NCI-H2107 (cell line): ENCODE measurements around the gene NECAB2.
"Not testable (repeated sequence)": the region's sequence is repeated elsewhere in the genome, so short reads cannot be mapped to it uniquely, and the experiment has no call there.

Experiments
- DNase-seq: peaks from one replicate; lab custom pipeline; 2025; lab: John Stamatoyannopoulos, UW

Gene NECAB2

GRCh38 chr16:83936581-83937165 lies 31.4 kb upstream of the NECAB2 start:
- no peak for DNase-seq

GRCh38 chr16:83937267-83937666 lies 30.8 kb upstream of the NECAB2 start:
- DNase-seq, result no peak

GRCh38 chr16:83937922-83938885 lies 29.8 kb upstream of the NECAB2 start:
- no peak for DNase-seq

DNA sequence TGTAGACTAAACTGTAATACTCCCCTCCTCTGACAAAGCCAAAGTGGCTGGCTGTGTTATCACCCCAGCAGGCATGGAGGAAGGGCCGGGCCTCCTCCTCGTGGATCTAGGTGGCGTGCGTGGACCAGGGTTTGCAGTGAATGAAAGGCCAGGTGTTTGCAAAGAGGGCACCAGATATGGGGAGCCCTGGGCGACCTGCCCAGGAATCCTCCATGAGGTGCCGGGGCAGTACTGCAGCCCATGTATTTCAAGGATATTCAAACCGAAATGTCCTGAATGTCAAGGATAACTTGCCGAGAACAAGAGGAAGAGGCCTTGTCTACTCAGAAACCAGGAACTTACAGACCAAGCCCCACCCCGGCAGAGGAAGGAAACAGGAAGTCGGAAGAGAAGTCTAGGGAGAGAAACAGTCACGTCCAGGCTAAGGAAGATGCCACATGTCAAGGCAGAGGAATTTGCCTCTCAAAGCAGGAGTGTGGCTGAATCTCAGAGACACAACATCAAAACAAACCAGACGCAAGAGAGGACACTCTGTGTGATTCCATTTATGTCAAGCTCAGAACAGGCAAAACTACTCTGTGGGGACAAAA lies 28.7 kb upstream of the NECAB2 start:
- no peak for DNase-seq

GRCh38 chr16:83940119-83940518 lies 27.9 kb upstream of the NECAB2 start:
- no peak for DNase-seq

- DNase-seq, result peak; percentile 21
These were observed 27.2 kb upstream of the NECAB2 start for GRCh38 chr16:83940630-83941378.

GRCh38 chr16:83941546-83941945 lies 26.5 kb upstream of the NECAB2 start:
- not testable (repeated sequence) for DNase-seq

GRCh38 chr16:83942074-83942473 lies 26.0 kb upstream of the NECAB2 start:
- no peak for DNase-seq

- DNase-seq, result no peak
These were observed 25.1 kb upstream of the NECAB2 start for GRCh38 chr16:83942815-83943515.

GRCh38 chr16:83943516-83944050 lies 24.5 kb upstream of the NECAB2 start:
- no peak for DNase-seq

- no peak for DNase-seq
These were observed 22.5 kb upstream of the NECAB2 start for GRCh38 chr16:83945587-83945986.

GRCh38 chr16:83946154-83946780 lies 21.8 kb upstream of the NECAB2 start:
- no peak for DNase-seq

DNA sequence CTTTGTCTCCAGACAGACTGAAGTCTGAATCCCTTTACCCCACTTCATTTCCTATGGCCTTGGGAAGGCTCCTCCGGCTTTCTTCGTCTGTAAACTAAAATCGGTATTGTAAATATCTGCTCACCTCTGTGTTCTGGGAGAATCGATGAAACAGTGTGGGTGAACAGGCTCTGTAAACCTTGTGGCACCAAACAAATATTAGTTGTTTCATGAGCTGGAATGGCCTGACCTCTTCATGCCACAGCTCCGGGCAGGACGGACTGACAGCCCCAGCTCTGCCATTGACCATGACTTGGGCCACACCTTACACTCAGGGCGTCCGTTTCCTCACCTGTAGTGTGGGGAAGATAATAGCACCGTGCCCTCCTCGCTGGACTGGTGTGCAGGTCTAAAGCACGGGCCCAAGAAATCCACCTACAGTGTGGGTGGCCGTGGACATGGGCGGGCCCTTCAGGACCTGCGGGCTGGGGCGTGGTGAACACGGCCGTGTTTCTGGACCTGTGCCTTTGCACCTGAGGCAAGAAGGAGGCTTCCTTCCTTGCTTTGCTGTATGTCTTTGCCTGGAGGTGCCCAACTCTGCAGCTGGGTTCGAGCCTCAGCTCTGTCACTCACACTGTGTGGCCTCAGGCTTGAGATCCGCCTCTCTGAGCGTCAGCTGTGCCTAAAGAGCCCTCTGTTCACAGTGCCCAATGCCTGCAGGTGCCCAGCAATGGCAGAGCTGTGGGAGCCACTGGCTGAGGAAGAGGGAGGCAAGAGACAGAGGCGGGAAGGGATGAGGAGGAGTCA lies 21.1 kb upstream of the NECAB2 start:
- DNase-seq, result no peak

DNA sequence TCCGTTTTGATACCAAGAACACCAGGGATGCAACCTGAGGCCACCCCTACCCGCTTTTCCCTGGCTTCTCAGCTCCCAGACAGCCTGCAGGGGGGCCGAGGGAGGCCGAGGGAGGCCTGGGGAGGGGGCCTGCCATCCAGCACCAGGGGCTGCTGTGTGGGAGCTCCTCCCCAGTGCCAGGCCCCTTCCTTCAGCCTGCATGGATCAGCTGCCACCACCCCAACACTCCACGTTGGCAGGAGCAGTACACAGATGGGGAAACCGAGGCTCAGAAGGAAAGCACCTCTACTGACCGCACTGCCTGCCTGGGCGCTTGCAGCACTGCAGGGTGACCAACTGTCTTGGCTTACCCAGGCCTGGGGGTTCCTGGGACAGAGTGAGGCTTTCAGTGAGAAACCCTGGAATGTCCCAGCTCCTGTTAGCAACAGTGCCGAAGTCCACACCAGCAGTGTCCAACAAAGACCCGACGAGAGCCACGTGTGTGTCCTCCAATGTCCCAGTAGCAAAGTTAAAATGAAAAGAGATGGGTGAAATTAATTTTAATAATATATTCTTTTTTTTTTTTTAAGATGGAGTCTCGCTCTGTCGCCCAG lies 20.3 kb upstream of the NECAB2 start:
- DNase-seq, result no peak

DNA sequence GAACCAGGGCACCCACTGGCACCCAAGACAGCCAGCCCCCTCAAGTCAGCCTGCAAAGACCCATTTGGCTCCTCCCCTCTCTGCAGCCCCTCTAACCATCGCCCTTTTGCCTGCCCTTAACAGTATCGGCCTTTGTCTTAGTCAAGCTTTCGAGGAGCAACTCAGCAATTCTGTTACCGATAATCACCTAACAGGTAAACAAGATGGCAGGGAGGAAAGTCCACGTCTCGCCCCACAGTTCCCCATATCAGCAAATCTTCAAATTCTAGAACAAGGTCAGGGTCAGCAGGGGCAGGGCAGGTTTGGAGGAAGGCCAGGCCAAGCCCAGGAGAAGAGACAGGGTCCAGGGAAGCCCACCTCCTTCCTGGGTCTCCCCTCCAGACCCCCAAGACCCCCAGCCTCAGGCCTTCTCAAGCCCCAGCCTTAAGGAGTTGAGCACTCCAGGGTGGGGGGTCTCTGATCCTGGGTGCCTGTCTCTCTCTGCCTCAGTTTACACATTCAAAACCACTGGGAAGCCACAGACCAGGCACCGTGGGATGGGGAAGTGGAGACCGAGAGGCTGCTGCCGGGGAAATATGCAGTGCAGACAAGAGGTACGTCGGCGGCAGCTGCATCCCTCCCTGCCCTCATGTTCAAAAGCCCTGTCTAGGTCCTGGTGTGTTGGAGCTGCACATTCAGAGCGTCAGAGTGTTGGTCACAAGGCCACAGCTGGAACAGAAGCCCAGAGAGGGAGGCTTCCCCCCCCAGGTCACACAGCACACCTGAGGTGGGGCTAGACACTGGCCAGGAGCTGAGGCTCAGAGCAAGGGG lies 18.9 kb upstream of the NECAB2 start:
- no peak for DNase-seq

GRCh38 chr16:83949724-83950001 lies 18.4 kb upstream of the NECAB2 start:
- DNase-seq, result no peak

- DNase-seq, result not testable (repeated sequence)
These were observed 17.1 kb upstream of the NECAB2 start for GRCh38 chr16:83950862-83951399.

GRCh38 chr16:83951544-83951943 lies 16.5 kb upstream of the NECAB2 start:
- no peak for DNase-seq

DNA sequence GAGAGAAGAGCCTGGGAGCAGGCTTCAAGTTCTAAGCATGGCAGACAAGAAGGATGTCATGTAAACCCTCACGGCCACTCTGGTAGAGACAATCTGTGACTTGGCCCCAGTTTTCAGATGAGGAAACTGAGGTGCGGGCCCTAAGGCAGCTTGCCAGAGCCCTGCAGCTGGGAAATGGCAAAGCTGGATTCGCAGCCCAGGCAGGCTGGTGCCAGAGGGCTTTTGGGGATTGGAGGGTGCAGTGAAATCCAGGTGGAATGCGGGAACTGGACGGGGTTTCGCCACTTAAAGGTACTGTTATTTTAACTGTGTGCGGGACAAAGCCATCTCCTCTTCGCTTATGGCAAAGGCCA lies 15.5 kb upstream of the NECAB2 start:
- DNase-seq, result no peak
